ENCODE data around the gene ADTRP. TPM values are rescaled to one million over a fixed set of nuclear protein-coding genes. Genes with fewer than 3 reads are reported as not detected.

ADTRP gene
- total RNA-seq, 1 experiment from 2014 or later: 0.86 TPM

DNA sequence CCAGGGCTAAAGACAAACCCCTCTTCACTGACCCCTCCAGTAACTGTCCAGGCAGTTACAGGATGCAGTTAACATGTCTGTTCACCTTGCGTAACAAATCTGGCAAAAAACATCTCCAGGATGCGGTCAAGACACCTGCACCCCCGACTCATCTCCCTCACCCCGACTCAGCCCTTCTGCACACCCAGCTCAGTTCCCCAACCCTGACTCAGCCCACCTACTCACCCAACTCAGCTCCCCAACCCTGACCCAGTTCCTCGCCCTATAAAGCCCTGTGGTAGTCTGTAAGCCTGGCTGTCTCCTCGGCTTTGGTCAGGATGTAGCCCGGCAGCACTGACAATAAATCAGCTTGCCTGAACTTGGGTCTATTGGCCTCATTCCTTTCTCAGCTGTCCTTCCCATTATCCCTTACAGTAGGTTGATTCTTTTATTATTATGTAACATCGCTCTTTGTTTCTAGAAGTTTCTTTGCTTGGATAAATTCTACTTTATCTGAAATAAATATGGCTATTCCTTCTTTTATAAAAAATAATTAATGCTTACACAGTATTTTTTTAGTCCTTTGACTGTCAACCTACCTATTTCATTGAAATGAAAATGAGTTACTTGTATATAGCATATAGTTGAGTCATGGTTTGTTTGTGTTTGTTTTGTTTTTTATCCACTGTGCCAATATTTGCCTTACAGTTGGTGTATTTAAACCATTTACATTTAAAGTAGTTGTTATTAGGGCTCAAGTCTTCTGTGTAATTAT lies 12.9 kb upstream of the ADTRP start:
- ChIA-PET CTCF (no interaction called here), POLR2A (no interaction called here), RAD21 (ENCODE audit: low non-redundant PET in 1 of 2, low total read pairs in 2 of 2, uncharacterized antibody in 2 of 2, unreplicated experiment in 2 of 2) (no interaction called here)
- H3K9me2 ChIP-seq (ENCODE audit: insufficient read depth): no peaks in the 10 kb centered on the region
- ATAC-seq (no peak), DNase-seq (ENCODE audit: low read depth, low spot score) (no peak)
- no peak overlapping the region for H3K4me2 ChIP-seq (ENCODE audit: low read length)
- TF ChIP-seq EZH2phosphoT487 (IDR thresholded peaks at IDR 0.05; ENCODE audit: borderline replicate concordance): no peak
- TF ChIP-seq ZFX (IDR thresholded peaks at IDR 0.05): no peak
- TF ChIP-seq POLR2A (IDR thresholded peaks at IDR 0.05; ENCODE audit: borderline replicate concordance, extremely low read depth, insufficient read depth, insufficient read length): no peak
- TF ChIP-seq TCF7L2 (IDR thresholded peaks at IDR 0.05; ENCODE audit: borderline replicate concordance, extremely low read depth, insufficient read depth, insufficient read length): no peak
- no peak for TF ChIP-seq POLR2AphosphoS5 (IDR thresholded peaks at IDR 0.05; ENCODE audit: low read depth, low read length)
- TF ChIP-seq, protein P1, sequence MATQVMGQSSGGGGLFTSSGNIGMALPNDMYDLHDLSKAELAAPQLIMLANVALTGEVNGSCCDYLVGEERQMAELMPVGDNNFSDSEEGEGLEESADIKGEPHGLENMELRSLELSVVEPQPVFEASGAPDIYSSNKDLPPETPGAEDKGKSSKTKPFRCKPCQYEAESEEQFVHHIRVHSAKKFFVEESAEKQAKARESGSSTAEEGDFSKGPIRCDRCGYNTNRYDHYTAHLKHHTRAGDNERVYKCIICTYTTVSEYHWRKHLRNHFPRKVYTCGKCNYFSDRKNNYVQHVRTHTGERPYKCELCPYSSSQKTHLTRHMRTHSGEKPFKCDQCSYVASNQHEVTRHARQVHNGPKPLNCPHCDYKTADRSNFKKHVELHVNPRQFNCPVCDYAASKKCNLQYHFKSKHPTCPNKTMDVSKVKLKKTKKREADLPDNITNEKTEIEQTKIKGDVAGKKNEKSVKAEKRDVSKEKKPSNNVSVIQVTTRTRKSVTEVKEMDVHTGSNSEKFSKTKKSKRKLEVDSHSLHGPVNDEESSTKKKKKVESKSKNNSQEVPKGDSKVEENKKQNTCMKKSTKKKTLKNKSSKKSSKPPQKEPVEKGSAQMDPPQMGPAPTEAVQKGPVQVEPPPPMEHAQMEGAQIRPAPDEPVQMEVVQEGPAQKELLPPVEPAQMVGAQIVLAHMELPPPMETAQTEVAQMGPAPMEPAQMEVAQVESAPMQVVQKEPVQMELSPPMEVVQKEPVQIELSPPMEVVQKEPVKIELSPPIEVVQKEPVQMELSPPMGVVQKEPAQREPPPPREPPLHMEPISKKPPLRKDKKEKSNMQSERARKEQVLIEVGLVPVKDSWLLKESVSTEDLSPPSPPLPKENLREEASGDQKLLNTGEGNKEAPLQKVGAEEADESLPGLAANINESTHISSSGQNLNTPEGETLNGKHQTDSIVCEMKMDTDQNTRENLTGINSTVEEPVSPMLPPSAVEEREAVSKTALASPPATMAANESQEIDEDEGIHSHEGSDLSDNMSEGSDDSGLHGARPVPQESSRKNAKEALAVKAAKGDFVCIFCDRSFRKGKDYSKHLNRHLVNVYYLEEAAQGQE (IDR thresholded peaks at IDR 0.05; ENCODE audit: low read depth): no peak
- TF ChIP-seq ZNF274 (IDR thresholded peaks at IDR 0.05; ENCODE audit: low read depth, low read length): no peak
- TF ChIP-seq CEBPB (IDR thresholded peaks at IDR 0.05; ENCODE audit: low read depth): no peak
- TF ChIP-seq EZH2 (IDR thresholded peaks at IDR 0.05): no peak
- TF ChIP-seq YY1 (IDR thresholded peaks at IDR 0.05; ENCODE audit: extremely low read depth, insufficient replicate concordance, low read depth, low read length): no peak
- no peak for TF ChIP-seq SP1 (IDR thresholded peaks at IDR 0.05; ENCODE audit: low read depth)
- TF ChIP-seq RAD21 (IDR thresholded peaks at IDR 0.05; ENCODE audit: low read depth): no peak
- TF ChIP-seq SRF (IDR thresholded peaks at IDR 0.05; ENCODE audit: low read depth): no peak
- TF ChIP-seq FOSL1 (IDR thresholded peaks at IDR 0.05; ENCODE audit: low read depth): no peak
- TF ChIP-seq, protein P2, sequence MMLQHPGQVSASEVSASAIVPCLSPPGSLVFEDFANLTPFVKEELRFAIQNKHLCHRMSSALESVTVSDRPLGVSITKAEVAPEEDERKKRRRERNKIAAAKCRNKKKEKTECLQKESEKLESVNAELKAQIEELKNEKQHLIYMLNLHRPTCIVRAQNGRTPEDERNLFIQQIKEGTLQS (IDR thresholded peaks at IDR 0.05): no peak
- TF ChIP-seq, protein P3, sequence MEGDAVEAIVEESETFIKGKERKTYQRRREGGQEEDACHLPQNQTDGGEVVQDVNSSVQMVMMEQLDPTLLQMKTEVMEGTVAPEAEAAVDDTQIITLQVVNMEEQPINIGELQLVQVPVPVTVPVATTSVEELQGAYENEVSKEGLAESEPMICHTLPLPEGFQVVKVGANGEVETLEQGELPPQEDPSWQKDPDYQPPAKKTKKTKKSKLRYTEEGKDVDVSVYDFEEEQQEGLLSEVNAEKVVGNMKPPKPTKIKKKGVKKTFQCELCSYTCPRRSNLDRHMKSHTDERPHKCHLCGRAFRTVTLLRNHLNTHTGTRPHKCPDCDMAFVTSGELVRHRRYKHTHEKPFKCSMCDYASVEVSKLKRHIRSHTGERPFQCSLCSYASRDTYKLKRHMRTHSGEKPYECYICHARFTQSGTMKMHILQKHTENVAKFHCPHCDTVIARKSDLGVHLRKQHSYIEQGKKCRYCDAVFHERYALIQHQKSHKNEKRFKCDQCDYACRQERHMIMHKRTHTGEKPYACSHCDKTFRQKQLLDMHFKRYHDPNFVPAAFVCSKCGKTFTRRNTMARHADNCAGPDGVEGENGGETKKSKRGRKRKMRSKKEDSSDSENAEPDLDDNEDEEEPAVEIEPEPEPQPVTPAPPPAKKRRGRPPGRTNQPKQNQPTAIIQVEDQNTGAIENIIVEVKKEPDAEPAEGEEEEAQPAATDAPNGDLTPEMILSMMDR (IDR thresholded peaks at IDR 0.05 in 2 of 3, conservative IDR thresholded peaks at IDR 0.05 in 1 of 3; ENCODE audit: borderline replicate concordance in 1 of 3, insufficient read depth in 1 of 3, low read depth in 2 of 3, low read length in 2 of 3): no peak
- no TSS peak for BruUV-seq (replicated peaks)
- no peaks in the 10 kb centered on the region for H3K9me3 ChIP-seq (ENCODE audit: control insufficient read depth in 1 of 2, insufficient read depth in 1 of 2, low read depth in 1 of 2, low read length in 2 of 2)
- intact Hi-C loops (cut with micrococcal nuclease): no loop called here
- H4K20me1 ChIP-seq (ENCODE audit: insufficient read depth): no peaks in the 10 kb centered on the region
- 0 out of 2 replicates have a peak, but pooled peaks cover 3% of the 10 kb centered on the region for H3K27me3 ChIP-seq (ENCODE audit: insufficient read depth, low read length)
- no peak overlapping the region for H3K9ac ChIP-seq (ENCODE audit: low read length)
- H3K4me1 ChIP-seq (ENCODE audit: control insufficient read depth in 1 of 2, insufficient read depth in 2 of 2, low read length in 2 of 2): no peaks in the 10 kb centered on the region
- no peaks in the 10 kb centered on the region for H3K36me3 ChIP-seq (ENCODE audit: control insufficient read depth in 1 of 2, insufficient read depth in 2 of 2, low read length in 2 of 2)
- H3K27ac ChIP-seq (ENCODE audit: low read depth, low read length): no peak overlapping the region
- no peaks in the 10 kb centered on the region for H3K79me2 ChIP-seq (ENCODE audit: insufficient read depth, low read length)
- no peak overlapping the region for H2AFZ ChIP-seq (ENCODE audit: low read depth, low read length, poor library complexity, severe bottlenecking)
- H3K4me3 ChIP-seq (replicated peaks in 1 of 2; ENCODE audit: low read depth in 1 of 2, low read length in 2 of 2): no peak overlapping the region

Measured in HCT116 (cell line).